ENCODE measurements around the gene GPX4. TPM values are rescaled to one million over a fixed set of nuclear protein-coding genes. Genes with fewer than 3 reads are reported as not detected.

GPX4 gene
- total and polyA plus RNA-seq, 7 donors: 269 to 662 (median 398) TPM

DNA sequence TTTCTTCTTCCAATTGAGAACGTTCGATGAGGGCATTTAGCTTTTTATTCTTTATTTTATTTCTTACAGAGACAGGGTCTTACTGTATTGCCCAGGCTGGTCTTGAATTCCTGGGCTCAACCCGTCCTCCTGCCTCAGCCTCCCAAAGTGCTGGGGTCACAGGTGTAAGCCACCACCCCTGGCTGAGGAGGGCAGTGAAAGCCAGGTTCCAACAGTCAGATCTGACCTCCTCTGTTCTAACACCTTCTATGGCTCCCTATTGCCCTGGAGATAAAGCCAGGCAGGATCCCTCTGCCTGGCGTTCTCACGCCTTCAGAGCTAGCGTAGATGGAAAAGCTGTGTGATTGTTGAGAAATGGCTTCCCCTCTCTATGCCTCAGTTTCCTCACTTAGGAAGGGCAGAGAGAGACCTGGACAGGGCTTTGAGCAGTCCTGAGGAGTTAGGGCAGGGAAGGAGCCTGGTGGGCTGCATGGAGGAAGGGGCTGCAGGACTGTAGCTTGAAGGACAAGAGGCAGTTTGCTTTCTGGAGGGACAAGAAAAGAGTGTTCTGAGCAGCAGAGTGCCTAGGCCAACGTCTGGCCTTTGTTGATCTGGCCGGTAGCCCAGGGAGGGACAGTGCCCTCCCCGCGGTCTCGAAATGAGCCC lies 31.3 kb upstream of the GPX4 start:
- intact Hi-C loops (cut with DNase I): no loop called here

DNA sequence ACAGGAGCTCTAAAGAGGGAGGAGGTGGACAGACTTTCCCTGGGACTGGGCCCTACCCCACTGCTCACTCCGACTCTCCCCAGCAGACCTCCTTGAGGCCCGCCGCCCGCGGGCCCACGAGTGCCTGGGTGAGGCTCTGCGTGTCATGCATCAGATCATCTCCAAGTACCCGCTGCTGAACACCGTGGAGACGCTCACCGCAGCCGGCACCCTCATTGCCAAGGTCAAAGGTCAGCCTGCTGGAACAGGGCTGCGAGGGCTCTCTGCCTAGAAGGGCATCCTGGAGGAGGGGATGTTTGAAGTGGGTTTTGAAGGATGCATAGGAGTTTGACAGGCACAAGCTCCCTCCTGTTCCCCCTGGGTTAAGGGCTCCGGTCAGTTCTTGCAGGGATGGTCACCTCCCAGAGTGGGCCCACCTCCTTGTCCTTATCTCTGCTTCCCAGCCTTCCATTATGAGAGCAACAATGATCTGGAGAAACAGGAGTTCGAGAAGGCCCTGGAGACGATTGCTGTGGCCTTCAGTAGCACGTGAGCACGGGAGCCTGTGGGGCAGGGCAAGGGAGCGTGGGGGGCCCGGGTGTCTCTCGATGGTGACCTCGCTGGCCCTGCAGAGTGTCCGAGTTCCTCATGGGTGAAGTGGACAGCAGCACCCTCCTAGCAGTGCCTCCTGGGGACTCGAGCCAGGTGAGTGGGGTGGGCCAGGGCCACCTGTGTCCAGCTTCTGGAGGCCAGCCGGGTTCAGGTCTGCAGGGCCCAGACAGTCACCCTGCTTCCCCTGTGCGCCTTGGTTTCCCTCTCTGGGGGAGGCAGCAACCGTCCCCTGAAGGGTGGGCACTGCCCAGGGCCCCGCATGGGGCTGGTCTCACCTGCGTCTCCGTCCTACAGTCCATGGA lies 30.5 kb upstream of the GPX4 start:
- no peak for TF ChIP-seq EP300 (IDR thresholded peaks at IDR 0.05)
- TF ChIP-seq, protein P1, sequence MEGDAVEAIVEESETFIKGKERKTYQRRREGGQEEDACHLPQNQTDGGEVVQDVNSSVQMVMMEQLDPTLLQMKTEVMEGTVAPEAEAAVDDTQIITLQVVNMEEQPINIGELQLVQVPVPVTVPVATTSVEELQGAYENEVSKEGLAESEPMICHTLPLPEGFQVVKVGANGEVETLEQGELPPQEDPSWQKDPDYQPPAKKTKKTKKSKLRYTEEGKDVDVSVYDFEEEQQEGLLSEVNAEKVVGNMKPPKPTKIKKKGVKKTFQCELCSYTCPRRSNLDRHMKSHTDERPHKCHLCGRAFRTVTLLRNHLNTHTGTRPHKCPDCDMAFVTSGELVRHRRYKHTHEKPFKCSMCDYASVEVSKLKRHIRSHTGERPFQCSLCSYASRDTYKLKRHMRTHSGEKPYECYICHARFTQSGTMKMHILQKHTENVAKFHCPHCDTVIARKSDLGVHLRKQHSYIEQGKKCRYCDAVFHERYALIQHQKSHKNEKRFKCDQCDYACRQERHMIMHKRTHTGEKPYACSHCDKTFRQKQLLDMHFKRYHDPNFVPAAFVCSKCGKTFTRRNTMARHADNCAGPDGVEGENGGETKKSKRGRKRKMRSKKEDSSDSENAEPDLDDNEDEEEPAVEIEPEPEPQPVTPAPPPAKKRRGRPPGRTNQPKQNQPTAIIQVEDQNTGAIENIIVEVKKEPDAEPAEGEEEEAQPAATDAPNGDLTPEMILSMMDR (IDR thresholded peaks at IDR 0.05): no peak
- no peak for TF ChIP-seq POLR2AphosphoS5 (IDR thresholded peaks at IDR 0.05)
- TF ChIP-seq POLR2A (IDR thresholded peaks at IDR 0.05): no peak
- Histone ChIP-seq H3K36me3 (no peaks in the 10 kb centered on the region), H3K9me3 (no peaks in the 10 kb centered on the region), H3K27me3 (peaks cover 16 to 46% (median 34%) of the 10 kb centered on the region in 3 donors), H3K4me1 (peaks cover 0 to 16% (median 8%) of the 10 kb centered on the region in 4 donors), H3K4me3 (no peak overlapping the region), H3K27ac (no peak overlapping the region)
- no peak for DNase-seq
- WGBS, 2 donors: 67 to 86% methylated on average over 30 of the region's 30 CpGs
- intact Hi-C loops (cut with DNase I): no loop called here

More for the DNA sequence above, 31.3 kb upstream of the GPX4 start:
- DNase-seq: no peak
- 51 to 84% methylated on average over 11 of the region's 11 CpGs for WGBS, 2 donors
- H3K27me3 ChIP-seq: peaks cover 21 to 54% (median 42%) of the 10 kb centered on the region in 3 donors
- no peaks in the 10 kb centered on the region for H3K36me3 ChIP-seq
- peaks cover 0 to 18% (median 9%) of the 10 kb centered on the region in 4 donors for H3K4me1 ChIP-seq
- no peak overlapping the region for H3K4me3 ChIP-seq
- H3K9me3 ChIP-seq: no peaks in the 10 kb centered on the region
- no peak for TF ChIP-seq POLR2A (IDR thresholded peaks at IDR 0.05)
- TF ChIP-seq, protein P1 (IDR thresholded peaks at IDR 0.05): no peak
- TF ChIP-seq POLR2AphosphoS5 (IDR thresholded peaks at IDR 0.05): no peak
- no peak for TF ChIP-seq EP300 (IDR thresholded peaks at IDR 0.05)
- H3K27ac ChIP-seq: no peak overlapping the region

DNA sequence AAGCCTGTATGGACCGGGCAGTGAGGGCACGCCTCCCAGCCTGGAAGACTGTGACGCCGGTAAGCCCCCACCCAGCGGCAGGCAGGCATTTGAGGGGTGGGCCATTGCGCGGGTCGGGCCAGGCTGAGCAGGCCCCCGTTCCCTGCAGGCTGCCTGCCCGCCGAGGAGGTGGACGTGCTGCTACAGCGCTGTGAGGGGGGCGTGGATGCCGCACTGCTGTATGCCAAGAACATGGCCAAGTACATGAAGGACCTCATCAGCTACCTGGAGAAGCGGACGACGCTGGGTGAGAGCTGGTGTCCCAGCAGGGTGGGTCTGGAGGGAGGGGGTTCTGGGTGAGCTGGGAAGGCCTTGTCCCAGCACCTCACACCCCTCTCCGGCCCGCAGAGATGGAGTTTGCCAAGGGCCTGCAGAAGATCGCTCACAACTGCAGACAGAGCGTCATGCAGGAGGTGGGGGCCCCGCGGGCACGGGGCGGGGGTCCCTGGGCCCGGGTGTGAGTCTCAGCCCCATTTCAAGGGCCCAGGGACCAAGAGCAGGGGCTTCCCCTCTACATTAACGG lies 29.8 kb upstream of the GPX4 start:
- H3K4me3 ChIP-seq: no peak overlapping the region
- no peak for DNase-seq

DNA sequence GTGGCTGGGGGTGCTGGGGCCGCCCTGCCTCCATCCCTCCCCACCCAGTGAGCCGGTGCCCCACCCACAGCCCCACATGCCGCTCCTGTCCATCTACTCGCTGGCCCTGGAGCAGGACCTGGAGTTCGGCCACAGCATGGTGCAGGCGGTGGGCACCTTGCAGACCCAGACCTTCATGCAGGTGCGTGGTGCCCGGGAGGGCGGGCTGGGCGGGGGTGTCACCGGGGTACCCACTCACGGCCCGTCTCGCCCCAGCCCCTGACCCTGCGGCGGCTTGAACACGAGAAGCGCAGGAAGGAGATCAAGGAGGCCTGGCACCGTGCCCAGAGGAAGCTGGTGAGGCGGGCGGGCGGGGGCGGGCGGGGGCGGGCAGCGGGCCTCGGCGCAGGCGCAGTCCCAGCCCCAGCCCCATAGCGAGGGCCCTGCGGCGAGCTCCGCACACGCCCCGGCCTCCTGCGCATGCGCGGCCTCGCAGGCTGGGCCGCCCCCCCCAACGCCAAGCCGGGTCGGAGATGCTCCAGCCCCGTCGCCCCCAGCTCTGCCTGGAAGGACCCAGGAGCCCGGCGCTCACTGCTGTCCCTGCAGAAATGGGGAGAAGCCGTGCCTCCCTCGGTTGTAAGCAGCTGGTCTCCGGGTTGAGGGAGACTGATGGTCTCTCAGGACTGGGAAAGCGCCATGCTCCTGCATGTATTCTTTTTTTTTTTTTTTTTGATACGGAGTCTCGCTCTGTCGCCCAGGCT lies 29.1 kb upstream of the GPX4 start:
- no peaks in the 10 kb centered on the region for H3K9me3 ChIP-seq
- H3K36me3 ChIP-seq: no peaks in the 10 kb centered on the region
- peaks cover 14 to 32% (median 20%) of the 10 kb centered on the region in 3 donors for H3K27me3 ChIP-seq
- TF ChIP-seq, protein P1 (IDR thresholded peaks at IDR 0.05): no peak
- no peak for TF ChIP-seq POLR2A (IDR thresholded peaks at IDR 0.05)
- TF ChIP-seq EP300 (IDR thresholded peaks at IDR 0.05): no peak
- TF ChIP-seq POLR2AphosphoS5 (IDR thresholded peaks at IDR 0.05): no peak
- DNase-seq: peak; percentile 87
- peak overlapping the region in 2 of 4 donors; percentile 2 to 9 for H3K4me3 ChIP-seq
- H3K27ac ChIP-seq: no peak overlapping the region
- 6 to 29% methylated on average over 54 of the region's 54 CpGs for WGBS, 2 donors
- H3K4me1 ChIP-seq: peaks cover 0 to 16% (median 8%) of the 10 kb centered on the region in 4 donors
- intact Hi-C loops (cut with DNase I): no loop called here

More for the DNA sequence above, 29.8 kb upstream of the GPX4 start:
- peaks cover 14 to 39% (median 27%) of the 10 kb centered on the region in 3 donors for H3K27me3 ChIP-seq
- intact Hi-C loops (cut with DNase I): no loop called here
- no peaks in the 10 kb centered on the region for H3K9me3 ChIP-seq
- 52 to 74% methylated on average over 28 of the region's 28 CpGs for WGBS, 2 donors
- no peaks in the 10 kb centered on the region for H3K36me3 ChIP-seq
- TF ChIP-seq, protein P1 (IDR thresholded peaks at IDR 0.05): no peak
- TF ChIP-seq POLR2AphosphoS5 (IDR thresholded peaks at IDR 0.05): no peak
- TF ChIP-seq POLR2A (IDR thresholded peaks at IDR 0.05): no peak
- TF ChIP-seq EP300 (IDR thresholded peaks at IDR 0.05): no peak
- no peak overlapping the region for H3K27ac ChIP-seq
- peaks cover 0 to 16% (median 8%) of the 10 kb centered on the region in 4 donors for H3K4me1 ChIP-seq
